ENCODE results near the gene C17orf113.
A peak's percentile ranks its signal among the peaks of the same experiment; 100 is the strongest.

DNA sequence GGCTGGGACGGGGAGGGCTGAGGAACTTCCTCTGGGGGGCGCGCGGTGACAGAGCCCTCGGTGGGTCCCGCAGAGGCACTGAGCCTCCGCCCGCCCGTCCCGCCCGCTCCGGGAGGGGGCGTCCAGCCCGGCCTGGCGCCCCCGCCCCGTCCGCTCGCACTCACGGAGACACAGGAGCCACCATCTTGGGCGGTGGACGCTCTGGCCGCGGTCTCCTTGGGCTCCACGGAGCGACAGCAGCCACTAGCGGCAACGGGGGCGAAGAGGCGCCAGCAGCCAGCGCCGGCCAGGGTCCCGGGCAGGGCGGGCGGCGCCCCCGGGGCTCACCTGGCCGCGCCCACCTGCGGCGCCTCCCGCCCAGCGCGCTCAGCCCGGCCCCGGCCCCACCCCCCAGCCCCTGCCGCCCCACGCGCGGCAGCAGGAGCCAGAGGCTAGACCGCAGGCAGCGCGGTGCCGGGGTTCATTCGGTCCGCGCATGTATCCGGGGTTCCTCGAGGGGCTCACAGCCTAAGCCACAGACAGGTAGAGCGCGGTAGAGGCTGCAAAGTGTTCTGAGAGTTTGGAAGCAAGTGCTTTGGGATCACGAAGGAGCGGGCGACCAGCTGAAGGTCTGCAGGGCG is at the start of gene C17orf113:
- TF ChIP-seq JUND (IDR thresholded peaks at IDR 0.05): no peak
- TF ChIP-seq HNF4G (IDR thresholded peaks at IDR 0.05): no peak
- TF ChIP-seq, protein P1, sequence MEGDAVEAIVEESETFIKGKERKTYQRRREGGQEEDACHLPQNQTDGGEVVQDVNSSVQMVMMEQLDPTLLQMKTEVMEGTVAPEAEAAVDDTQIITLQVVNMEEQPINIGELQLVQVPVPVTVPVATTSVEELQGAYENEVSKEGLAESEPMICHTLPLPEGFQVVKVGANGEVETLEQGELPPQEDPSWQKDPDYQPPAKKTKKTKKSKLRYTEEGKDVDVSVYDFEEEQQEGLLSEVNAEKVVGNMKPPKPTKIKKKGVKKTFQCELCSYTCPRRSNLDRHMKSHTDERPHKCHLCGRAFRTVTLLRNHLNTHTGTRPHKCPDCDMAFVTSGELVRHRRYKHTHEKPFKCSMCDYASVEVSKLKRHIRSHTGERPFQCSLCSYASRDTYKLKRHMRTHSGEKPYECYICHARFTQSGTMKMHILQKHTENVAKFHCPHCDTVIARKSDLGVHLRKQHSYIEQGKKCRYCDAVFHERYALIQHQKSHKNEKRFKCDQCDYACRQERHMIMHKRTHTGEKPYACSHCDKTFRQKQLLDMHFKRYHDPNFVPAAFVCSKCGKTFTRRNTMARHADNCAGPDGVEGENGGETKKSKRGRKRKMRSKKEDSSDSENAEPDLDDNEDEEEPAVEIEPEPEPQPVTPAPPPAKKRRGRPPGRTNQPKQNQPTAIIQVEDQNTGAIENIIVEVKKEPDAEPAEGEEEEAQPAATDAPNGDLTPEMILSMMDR (IDR thresholded peaks at IDR 0.05; ENCODE audit: low read depth, low read length, missing input control): peak; percentile 14
- TF ChIP-seq RAD21 (IDR thresholded peaks at IDR 0.05): peak; percentile 34 to 53
- no peak for TF ChIP-seq EGR1 (IDR thresholded peaks at IDR 0.05; ENCODE audit: low read depth in 2 of 2)

Measured in liver (tissue), 3 donors.